ENCODE data around the gene UHMK1.
"Not testable (repeated sequence)": the region's sequence is repeated elsewhere in the genome, so short reads cannot be mapped to it uniquely, and the experiment has no call there.

Gene UHMK1

DNA sequence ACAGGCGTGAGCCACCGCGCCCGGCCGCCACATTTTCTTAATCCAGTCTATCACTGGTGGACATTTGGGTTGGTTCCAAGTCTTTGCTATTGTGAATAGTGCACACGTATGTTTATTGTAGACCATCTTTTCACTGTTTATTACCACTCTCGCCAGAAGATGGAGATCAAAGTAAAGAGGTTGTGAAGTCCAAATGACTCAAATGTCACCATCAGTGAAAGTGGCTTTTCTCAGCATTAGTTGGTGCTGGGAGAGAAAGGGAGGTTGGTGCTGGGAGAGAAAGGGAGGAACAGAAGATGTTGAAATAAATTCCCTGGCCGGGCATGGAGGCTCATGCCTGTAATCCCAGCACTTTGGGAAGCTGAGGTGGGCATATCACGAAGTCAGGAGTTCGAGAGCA is 10.4 kb upstream of the UHMK1 start:
- TF ChIP-seq GABPA (IDR thresholded peaks at IDR 0.05; ENCODE audit: low read depth): no peak
- TF ChIP-seq, protein P1, sequence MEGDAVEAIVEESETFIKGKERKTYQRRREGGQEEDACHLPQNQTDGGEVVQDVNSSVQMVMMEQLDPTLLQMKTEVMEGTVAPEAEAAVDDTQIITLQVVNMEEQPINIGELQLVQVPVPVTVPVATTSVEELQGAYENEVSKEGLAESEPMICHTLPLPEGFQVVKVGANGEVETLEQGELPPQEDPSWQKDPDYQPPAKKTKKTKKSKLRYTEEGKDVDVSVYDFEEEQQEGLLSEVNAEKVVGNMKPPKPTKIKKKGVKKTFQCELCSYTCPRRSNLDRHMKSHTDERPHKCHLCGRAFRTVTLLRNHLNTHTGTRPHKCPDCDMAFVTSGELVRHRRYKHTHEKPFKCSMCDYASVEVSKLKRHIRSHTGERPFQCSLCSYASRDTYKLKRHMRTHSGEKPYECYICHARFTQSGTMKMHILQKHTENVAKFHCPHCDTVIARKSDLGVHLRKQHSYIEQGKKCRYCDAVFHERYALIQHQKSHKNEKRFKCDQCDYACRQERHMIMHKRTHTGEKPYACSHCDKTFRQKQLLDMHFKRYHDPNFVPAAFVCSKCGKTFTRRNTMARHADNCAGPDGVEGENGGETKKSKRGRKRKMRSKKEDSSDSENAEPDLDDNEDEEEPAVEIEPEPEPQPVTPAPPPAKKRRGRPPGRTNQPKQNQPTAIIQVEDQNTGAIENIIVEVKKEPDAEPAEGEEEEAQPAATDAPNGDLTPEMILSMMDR (IDR thresholded peaks at IDR 0.05; ENCODE audit: insufficient read depth, low read length): no peak
- TF ChIP-seq, protein P2, sequence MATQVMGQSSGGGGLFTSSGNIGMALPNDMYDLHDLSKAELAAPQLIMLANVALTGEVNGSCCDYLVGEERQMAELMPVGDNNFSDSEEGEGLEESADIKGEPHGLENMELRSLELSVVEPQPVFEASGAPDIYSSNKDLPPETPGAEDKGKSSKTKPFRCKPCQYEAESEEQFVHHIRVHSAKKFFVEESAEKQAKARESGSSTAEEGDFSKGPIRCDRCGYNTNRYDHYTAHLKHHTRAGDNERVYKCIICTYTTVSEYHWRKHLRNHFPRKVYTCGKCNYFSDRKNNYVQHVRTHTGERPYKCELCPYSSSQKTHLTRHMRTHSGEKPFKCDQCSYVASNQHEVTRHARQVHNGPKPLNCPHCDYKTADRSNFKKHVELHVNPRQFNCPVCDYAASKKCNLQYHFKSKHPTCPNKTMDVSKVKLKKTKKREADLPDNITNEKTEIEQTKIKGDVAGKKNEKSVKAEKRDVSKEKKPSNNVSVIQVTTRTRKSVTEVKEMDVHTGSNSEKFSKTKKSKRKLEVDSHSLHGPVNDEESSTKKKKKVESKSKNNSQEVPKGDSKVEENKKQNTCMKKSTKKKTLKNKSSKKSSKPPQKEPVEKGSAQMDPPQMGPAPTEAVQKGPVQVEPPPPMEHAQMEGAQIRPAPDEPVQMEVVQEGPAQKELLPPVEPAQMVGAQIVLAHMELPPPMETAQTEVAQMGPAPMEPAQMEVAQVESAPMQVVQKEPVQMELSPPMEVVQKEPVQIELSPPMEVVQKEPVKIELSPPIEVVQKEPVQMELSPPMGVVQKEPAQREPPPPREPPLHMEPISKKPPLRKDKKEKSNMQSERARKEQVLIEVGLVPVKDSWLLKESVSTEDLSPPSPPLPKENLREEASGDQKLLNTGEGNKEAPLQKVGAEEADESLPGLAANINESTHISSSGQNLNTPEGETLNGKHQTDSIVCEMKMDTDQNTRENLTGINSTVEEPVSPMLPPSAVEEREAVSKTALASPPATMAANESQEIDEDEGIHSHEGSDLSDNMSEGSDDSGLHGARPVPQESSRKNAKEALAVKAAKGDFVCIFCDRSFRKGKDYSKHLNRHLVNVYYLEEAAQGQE (IDR thresholded peaks at IDR 0.05; ENCODE audit: insufficient replicate concordance, low read depth): no peak
- no peak for TF ChIP-seq POLR2AphosphoS5 (IDR thresholded peaks at IDR 0.05; ENCODE audit: low read depth)
- TF ChIP-seq SPI1 (IDR thresholded peaks at IDR 0.05; ENCODE audit: borderline replicate concordance, low read depth): no peak
- Histone ChIP-seq H3K27ac (replicated peaks) (no peak overlapping the region), H3K4me3 (replicated peaks; ENCODE audit: insufficient read depth, low read length) (no peak overlapping the region), H3K27me3 (ENCODE audit: insufficient read depth, poor library complexity, severe bottlenecking) (peaks cover 5% of the 10 kb centered on the region)
- no peak for DNase-seq (ENCODE audit: low read depth in 1 of 2, low spot score in 1 of 2)

DNA sequence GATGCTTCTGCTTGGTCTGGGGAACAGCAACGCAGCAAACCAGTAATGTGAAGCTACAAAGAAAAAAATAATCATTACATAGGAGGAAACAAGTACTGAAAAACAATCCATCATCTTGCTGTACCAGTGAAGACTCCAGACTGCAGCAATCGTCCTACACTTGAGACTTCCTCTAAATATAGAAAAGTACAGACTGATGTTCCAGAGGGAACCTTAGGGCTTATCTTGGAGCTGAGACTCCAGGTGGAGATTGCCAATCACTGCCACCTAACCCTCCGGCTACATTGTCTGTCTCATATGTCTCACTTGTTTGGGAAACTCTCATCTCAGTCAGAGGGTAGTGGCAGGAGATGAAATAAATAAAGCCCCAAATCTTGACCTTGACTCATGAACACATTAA is 9.4 kb upstream of the UHMK1 start:
- no peak for DNase-seq (ENCODE audit: low read depth in 1 of 2, low spot score in 1 of 2)
- Histone ChIP-seq H3K27ac (replicated peaks) (no peak overlapping the region), H3K4me3 (replicated peaks; ENCODE audit: insufficient read depth, low read length) (no peak overlapping the region), H3K27me3 (ENCODE audit: insufficient read depth, poor library complexity, severe bottlenecking) (peaks cover 5% of the 10 kb centered on the region)
- TF ChIP-seq, protein P2 (IDR thresholded peaks at IDR 0.05; ENCODE audit: insufficient replicate concordance, low read depth): no peak
- TF ChIP-seq, protein P1 (IDR thresholded peaks at IDR 0.05; ENCODE audit: insufficient read depth, low read length): no peak
- TF ChIP-seq POLR2AphosphoS5 (IDR thresholded peaks at IDR 0.05; ENCODE audit: low read depth) (no peak), GABPA (IDR thresholded peaks at IDR 0.05; ENCODE audit: low read depth) (no peak), SPI1 (IDR thresholded peaks at IDR 0.05; ENCODE audit: borderline replicate concordance, low read depth) (no peak)

DNA sequence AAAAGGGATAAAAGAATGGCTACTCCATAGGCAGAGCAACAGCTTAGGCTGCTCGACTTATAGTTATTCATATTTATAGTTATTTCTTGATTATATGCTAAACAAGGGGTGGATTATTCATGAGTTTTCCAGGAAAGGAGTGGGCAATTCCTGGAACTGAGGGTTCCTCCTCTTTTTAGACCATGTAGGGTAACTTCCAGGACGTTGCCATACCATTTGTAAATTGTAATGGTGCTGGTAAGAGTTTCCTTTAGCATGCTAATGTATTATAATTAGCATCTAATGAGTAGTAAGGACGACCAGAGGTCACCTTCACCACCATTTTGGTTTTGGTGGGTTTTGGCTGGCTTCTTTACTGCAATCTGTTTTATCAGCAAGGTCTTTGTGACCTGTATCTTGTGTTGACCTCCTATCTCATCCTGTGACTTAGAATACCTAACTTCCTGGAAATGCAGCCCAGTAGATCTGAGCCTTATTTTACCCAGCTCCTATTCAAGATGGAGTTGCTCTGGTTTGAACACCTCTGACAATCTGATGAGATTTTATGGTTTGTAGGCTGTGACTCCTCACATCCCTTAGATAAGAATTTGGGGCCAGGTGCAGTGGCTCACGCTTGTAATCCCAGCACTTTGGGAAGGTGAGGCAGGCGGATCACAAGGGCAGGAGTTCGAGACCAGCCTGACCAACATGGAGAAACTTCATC is 1.9 kb upstream of the UHMK1 start:
- H3K27me3 ChIP-seq (ENCODE audit: insufficient read depth, poor library complexity, severe bottlenecking); H3K27ac ChIP-seq (replicated peaks); H3K4me3 ChIP-seq (replicated peaks; ENCODE audit: insufficient read depth, low read length); DNase-seq (ENCODE audit: low read depth in 1 of 2, low spot score in 1 of 2): not testable (repeated sequence)

DNA sequence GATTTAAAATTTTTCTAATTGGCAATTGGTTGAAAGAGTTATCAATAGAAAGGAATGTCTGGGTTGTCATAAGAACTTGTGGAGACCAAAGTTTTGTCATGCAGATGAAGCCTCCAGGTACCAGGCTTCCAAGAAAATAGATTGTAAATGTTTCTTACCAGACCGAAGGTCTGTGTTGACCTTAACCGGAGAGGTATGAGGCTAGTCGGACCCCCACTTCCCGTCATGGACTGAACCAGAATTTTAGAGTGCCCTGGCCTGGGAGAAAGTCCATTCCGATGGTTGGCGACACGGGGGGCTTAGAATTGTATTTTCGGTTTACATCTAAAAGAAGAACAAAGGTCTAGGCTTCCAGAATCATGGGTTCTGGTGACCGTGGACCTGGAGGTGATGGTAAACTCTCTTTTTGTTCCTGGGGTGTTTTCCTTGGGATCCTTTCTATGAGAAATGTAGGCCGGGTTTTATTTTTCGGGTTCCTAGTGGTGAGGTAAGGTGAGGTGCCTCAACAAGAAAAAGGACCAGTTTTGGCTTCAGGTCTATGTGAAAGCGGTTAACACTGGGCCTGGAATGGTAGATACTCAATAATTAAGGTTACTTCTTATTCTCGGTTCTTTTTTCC is 405 bp upstream of the UHMK1 start:
- Histone ChIP-seq H3K4me3 (replicated peaks; ENCODE audit: insufficient read depth, low read length) (peak overlapping the region; percentile 92), H3K27me3 (ENCODE audit: insufficient read depth, poor library complexity, severe bottlenecking) (no peaks in the 10 kb centered on the region), H3K27ac (replicated peaks) (peak overlapping the region; percentile 89)
- TF ChIP-seq, protein P1 (IDR thresholded peaks at IDR 0.05; ENCODE audit: insufficient read depth, low read length): no peak
- TF ChIP-seq POLR2AphosphoS5 (IDR thresholded peaks at IDR 0.05; ENCODE audit: low read depth) (no peak), GABPA (IDR thresholded peaks at IDR 0.05; ENCODE audit: low read depth) (no peak), SPI1 (IDR thresholded peaks at IDR 0.05; ENCODE audit: borderline replicate concordance, low read depth) (no peak)
- TF ChIP-seq, protein P2 (IDR thresholded peaks at IDR 0.05; ENCODE audit: insufficient replicate concordance, low read depth): no peak
- DNase-seq (ENCODE audit: low read depth in 1 of 2, low spot score in 1 of 2): no peak

Data from HL-60 (cell line).